Right atrium auricular region (tissue), 2 donors: Measurements from ENCODE around the gene RIT1. TPM values are rescaled to one million over a fixed set of nuclear protein-coding genes. Genes with fewer than 3 reads are reported as not detected.
"Not testable (repeated sequence)": the region's sequence is repeated elsewhere in the genome, so short reads cannot be mapped to it uniquely, and the experiment has no call there.

Experiments
- DNase-seq: peaks from one replicate; pipeline ENCODE4 v3.0.0-alpha.2; 2019; ENCODE audit warnings: low spot score
- H3K27ac ChIP-seq, 2 donors: fragments of 200-600 bp; sonication (generic); 1 replicate in 1 of 2; 2 replicates in 1 of 2; pipeline ENCODE4 v1.5.1; 2016 to 2019
- H3K27me3 ChIP-seq, 2 donors: fragments of 200-600 bp; sonication (generic); one replicate each; pipeline versions ENCODE4 v1.5.1 to v1.6.0; 2017 to 2019
- H3K36me3 ChIP-seq: fragments of 200-600 bp; sonication (generic); one replicate; pipeline ENCODE4 v1.5.1; 2016
- H3K4me1 ChIP-seq, 2 donors: fragments of 200-600 bp; sonication (generic); one replicate each; pipeline versions ENCODE4 v1.5.1 to v1.6.0; 2017 to 2019
- H3K4me3 ChIP-seq, 2 donors: fragments of 200-600 bp; sonication (generic); 1 replicate in 1 of 2; 2 replicates in 1 of 2; pipeline ENCODE4 v1.5.1; 2017 to 2019; ENCODE audit warnings: mild to moderate bottlenecking in 1 of 2, moderate library complexity in 1 of 2
- H3K9me3 ChIP-seq, 2 donors: fragments of 200-600 bp; sonication (generic); one replicate each; pipeline ENCODE4 v1.5.1; 2019
- CTCF ChIP-seq, 2 donors: fragments of 200-600 bp; sonication (generic); IDR thresholded peaks; one replicate each; pipeline ENCODE4 v1.5.1; 2019; ENCODE audit warnings: antibody characterized with exemption in 2 of 2
- total RNA-seq, 2 donors: library from RNA; depleted of rRNA; stranded (reverse); fragments of >200 nt; gene quantifications; one replicate each; pipeline ENCODE4 v1.1.0, GENCODE V29; 2016

Gene RIT1
- total RNA-seq, 2 donors from 2014 or later: 13.3 to 25.3 TPM

- H3K27me3 ChIP-seq: no peaks in the 10 kb centered on the region
- peak overlapping the region; percentile 78 to 84 for H3K4me3 ChIP-seq
- peaks cover 60% of the 10 kb centered on the region for H3K36me3 ChIP-seq
- H3K4me1 ChIP-seq: peaks cover 0 to 22% of the 10 kb centered on the region in 2 donors
- DNase-seq: no peak
- H3K27ac ChIP-seq: peak overlapping the region; percentile 93 to 95
- H3K9me3 ChIP-seq: no peaks in the 10 kb centered on the region
- TF ChIP-seq CTCF (IDR thresholded peaks at IDR 0.05): no peak
These were observed 1.3 kb downstream of the RIT1 start for GRCh38 chr1:155909894-155910293.

GRCh38 chr1:155904261-155904660, 6.9 kb downstream of the RIT1 start:
- no peaks in the 10 kb centered on the region for H3K4me1 ChIP-seq
- H3K27ac ChIP-seq: no peak overlapping the region
- H3K27me3 ChIP-seq: no peaks in the 10 kb centered on the region
- no peak for TF ChIP-seq CTCF (IDR thresholded peaks at IDR 0.05)
- H3K4me3 ChIP-seq: no peak overlapping the region
- peaks cover 92% of the 10 kb centered on the region for H3K36me3 ChIP-seq
- no peaks in the 10 kb centered on the region for H3K9me3 ChIP-seq
- DNase-seq: no peak

GRCh38 chr1:155900161-155900560, 11.0 kb downstream of the RIT1 start:
- no peak overlapping the region for H3K27ac ChIP-seq
- no peak for DNase-seq
- H3K4me3 ChIP-seq: no peak overlapping the region
- H3K4me1 ChIP-seq: no peaks in the 10 kb centered on the region
- H3K27me3 ChIP-seq: no peaks in the 10 kb centered on the region
- TF ChIP-seq CTCF (IDR thresholded peaks at IDR 0.05): no peak
- peaks cover 77% of the 10 kb centered on the region for H3K36me3 ChIP-seq
- no peaks in the 10 kb centered on the region for H3K9me3 ChIP-seq

GRCh38 chr1:155899683-155900082, 11.5 kb downstream of the RIT1 start:
- no peak for DNase-seq
- Histone ChIP-seq H3K4me1 (no peaks in the 10 kb centered on the region), H3K27ac (no peak overlapping the region), H3K27me3 (no peaks in the 10 kb centered on the region), H3K36me3 (peaks cover 72% of the 10 kb centered on the region), H3K4me3 (no peak overlapping the region), H3K9me3 (no peaks in the 10 kb centered on the region)
- no peak for TF ChIP-seq CTCF (IDR thresholded peaks at IDR 0.05)

GRCh38 chr1:155898888-155899287, 12.3 kb downstream of the RIT1 start:
- Histone ChIP-seq H3K4me1 (peaks cover 0 to 5% of the 10 kb centered on the region in 2 donors), H3K36me3 (peaks cover 65% of the 10 kb centered on the region), H3K27me3 (no peaks in the 10 kb centered on the region), H3K27ac (no peak overlapping the region), H3K4me3 (no peak overlapping the region), H3K9me3 (no peaks in the 10 kb centered on the region)
- no peak for TF ChIP-seq CTCF (IDR thresholded peaks at IDR 0.05)
- DNase-seq: no peak

GRCh38 chr1:155897746-155898145, 13.4 kb downstream of the RIT1 start:
- no peak for TF ChIP-seq CTCF (IDR thresholded peaks at IDR 0.05)
- no peak overlapping the region for H3K27ac ChIP-seq
- peaks cover 53% of the 10 kb centered on the region for H3K36me3 ChIP-seq
- no peak for DNase-seq
- no peaks in the 10 kb centered on the region for H3K27me3 ChIP-seq
- H3K9me3 ChIP-seq: no peaks in the 10 kb centered on the region
- H3K4me1 ChIP-seq: peaks cover 0 to 15% of the 10 kb centered on the region in 2 donors
- no peak overlapping the region for H3K4me3 ChIP-seq

GRCh38 chr1:155896476-155896875, 14.7 kb downstream of the RIT1 start:
- Histone ChIP-seq H3K4me1 (peaks cover 0 to 20% of the 10 kb centered on the region in 2 donors), H3K36me3 (peaks cover 42% of the 10 kb centered on the region)
- H3K9me3 ChIP-seq, H3K27ac ChIP-seq, H3K4me3 ChIP-seq, DNase-seq, H3K27me3 ChIP-seq: not testable (repeated sequence)

GRCh38 chr1:155895617-155896016, 15.5 kb downstream of the RIT1 start:
- Histone ChIP-seq H3K4me1 (peaks cover 0 to 20% of the 10 kb centered on the region in 2 donors), H3K36me3 (peaks cover 33% of the 10 kb centered on the region)
- DNase-seq: not testable (repeated sequence)

More at GRCh38 chr1:155895617-155896016, 15.5 kb downstream of the RIT1 start:
- not testable (repeated sequence) for H3K9me3 ChIP-seq, H3K27me3 ChIP-seq, H3K27ac ChIP-seq, H3K4me3 ChIP-seq
